Stomach (tissue), 9 donors: ENCODE results near the gene GNAO1. TPM values are rescaled to one million over a fixed set of nuclear protein-coding genes. Genes with fewer than 3 reads are reported as not detected.

Experiments
- DNase-seq, 2 donors: peaks; one replicate each; pipeline versions ENCODE4 v3.0.0 to v3.0.0-alpha.2; 2013 to 2019
- H3K27ac ChIP-seq, 5 donors: fragments of 200-600 bp in 4 of 5; sonication (generic) in 4 of 5; one replicate each; pipeline ENCODE4 v1.5.1; 2013 to 2019; ENCODE audit warnings: mild to moderate bottlenecking in 1 of 5, moderate library complexity in 1 of 5
- H3K27me3 ChIP-seq, 3 donors: fragments of 200-600 bp; sonication (generic); one replicate each; pipeline ENCODE4 v1.5.1; 2017 to 2019; ENCODE audit warnings: mixed run types in 1 of 3
- H3K36me3 ChIP-seq, 4 donors: fragments of 200-600 bp; sonication (generic); 1 replicate in 3 of 4; 2 replicates in 1 of 4; pipeline ENCODE4 v1.5.1; 2016 to 2019
- H3K4me1 ChIP-seq, 4 donors: fragments of 200-600 bp; sonication (generic); one replicate each; pipeline ENCODE4 v1.5.1; 2016 to 2019
- H3K4me3 ChIP-seq, 4 donors: fragments of 200-600 bp; sonication (generic) in 3 of 4; one replicate each; pipeline ENCODE4 v1.5.1; 2016 to 2019; ENCODE audit warnings: mild to moderate bottlenecking in 1 of 4
- H3K9me3 ChIP-seq, 4 donors: fragments of 200-600 bp; sonication (generic); one replicate each; pipeline ENCODE4 v1.5.1; 2016 to 2019
- CTCF ChIP-seq, 7 experiments: fragments of 450-650 bp in 4 of 7; fragments of 200-600 bp in 3 of 7; sonication (generic) in 3 of 7; IDR thresholded peaks; one replicate each; pipeline ENCODE4 v1.5.1; 2016 to 2019; ENCODE audit warnings: antibody characterized with exemption in 7 of 7, control low read depth in 2 of 7, mild to moderate bottlenecking in 1 of 7
- EP300 ChIP-seq: sonication (generic); formaldehyde crosslinking; IDR thresholded peaks from one replicate; pipeline ENCODE4 v1.6.1; 2017; ENCODE audit warnings: antibody characterized with exemption
- POLR2A ChIP-seq, 4 donors: fragments of 450-650 bp; IDR thresholded peaks; one replicate each; pipeline ENCODE4 v1.6.1; 2016; ENCODE audit warnings: antibody characterized with exemption in 4 of 4, control low read depth in 2 of 4, mild to moderate bottlenecking in 1 of 4, moderate library complexity in 1 of 4
- POLR2AphosphoS5 ChIP-seq, 3 donors: sonication (generic); formaldehyde crosslinking; IDR thresholded peaks; one replicate each; pipeline ENCODE4 v1.6.1; 2016; ENCODE audit warnings: antibody characterized with exemption in 3 of 3
- WGBS, 5 donors: extraction: QIAGEN DNeasy Blood & Tissue Kit in 3 of 5; methylation state at CpG; one replicate each; pipeline versions ENCODE4 v1.1.5 to v1.1.7; 2013 to 2018; 5-methylcytosine and 5-hydroxymethylcytosine counted together
- intact Hi-C: fragments of 100-400 bp; cut with DNase I; formaldehyde crosslinking; loops from one replicate; pipeline ENCODE4 v1.15.1; 2023; ENCODE audit warnings: low total_unique reads
- polyA plus RNA-seq, 3 donors: library from polyadenylated mRNA; stranded (reverse); fragments of 200-250 nt; gene quantifications; one replicate each; pipeline ENCODE4 v1.2.3, GENCODE V29; 2013
- total RNA-seq, 5 donors: library from RNA; depleted of rRNA; stranded (reverse); fragments of >200 nt; gene quantifications; one replicate each; pipeline versions ENCODE4 v1.1.0 to v1.2.3, GENCODE V29; 2014 to 2016
- donor health status: healthy with polysubstance abuse.
- donor health status: Bipolar disorder and iron deficiency.
- donor health status: healthy.

GNAO1 gene
- total and polyA plus RNA-seq, 8 donors: 2.3 to 42.0 (median 4.7) TPM

- no peak for DNase-seq
- no peak overlapping the region for H3K4me3 ChIP-seq
- TF ChIP-seq CTCF (IDR thresholded peaks at IDR 0.05): no peak
- no peak for TF ChIP-seq EP300
- no peak for TF ChIP-seq POLR2A (IDR thresholded peaks at IDR 0.05)
- no peak for TF ChIP-seq POLR2AphosphoS5 (IDR thresholded peaks at IDR 0.05)
- H3K27me3 ChIP-seq: peaks cover 0 to 6% (median 0%) of the 10 kb centered on the region in 3 donors
- H3K36me3 ChIP-seq: no peaks in the 10 kb centered on the region
- intact Hi-C loops: no loop called here
- 72 to 80% (median 75%) methylated on average over 8 of the region's 8 CpGs for WGBS, 5 donors
- no peak overlapping the region for H3K27ac ChIP-seq
- H3K9me3 ChIP-seq: no peaks in the 10 kb centered on the region
- H3K4me1 ChIP-seq: peaks cover 4 to 18% (median 11%) of the 10 kb centered on the region in 4 donors
Measured at GRCh38 chr16:56320056-56320455, 128.8 kb downstream of the GNAO1 start.

- 57 to 82% (median 68%) methylated on average over 7 of the region's 7 CpGs for WGBS, 5 donors
Measured at GRCh38 chr16:56320811-56321558, 129.7 kb downstream of the GNAO1 start.

GRCh38 chr16:56321571-56321970 lies 130.3 kb downstream of the GNAO1 start:
- Histone ChIP-seq H3K9me3 (no peaks in the 10 kb centered on the region), H3K4me1 (peaks cover 4 to 18% (median 11%) of the 10 kb centered on the region in 4 donors), H3K4me3 (no peak overlapping the region), H3K27me3 (peaks cover 0 to 6% (median 0%) of the 10 kb centered on the region in 3 donors), H3K36me3 (no peaks in the 10 kb centered on the region), H3K27ac (no peak overlapping the region)
- WGBS, 5 donors: 79 to 93% (median 81%) methylated on average over 9 of the region's 9 CpGs
- TF ChIP-seq POLR2A (IDR thresholded peaks at IDR 0.05): no peak
- no peak for TF ChIP-seq EP300
- no peak for TF ChIP-seq CTCF (IDR thresholded peaks at IDR 0.05)
- no peak for TF ChIP-seq POLR2AphosphoS5 (IDR thresholded peaks at IDR 0.05)
- DNase-seq: no peak
- intact Hi-C loops: no loop called here

More at GRCh38 chr16:56320811-56321558, 129.7 kb downstream of the GNAO1 start:
- Histone ChIP-seq H3K4me1 (peaks cover 4 to 18% (median 11%) of the 10 kb centered on the region in 4 donors), H3K27me3 (peaks cover 0 to 6% (median 0%) of the 10 kb centered on the region in 3 donors), H3K36me3 (no peaks in the 10 kb centered on the region), H3K4me3 (no peak overlapping the region), H3K9me3 (no peaks in the 10 kb centered on the region), H3K27ac (no peak overlapping the region)
- TF ChIP-seq POLR2A (IDR thresholded peaks at IDR 0.05): no peak
- no peak for TF ChIP-seq CTCF (IDR thresholded peaks at IDR 0.05)
- no peak for TF ChIP-seq POLR2AphosphoS5 (IDR thresholded peaks at IDR 0.05)
- no peak for TF ChIP-seq EP300
- intact Hi-C loops: no loop called here
- DNase-seq: no peak

GRCh38 chr16:56324406-56324805 lies 133.1 kb downstream of the GNAO1 start:
- peaks cover 0 to 3% (median 0%) of the 10 kb centered on the region in 4 donors for H3K36me3 ChIP-seq
- no peaks in the 10 kb centered on the region for H3K9me3 ChIP-seq
- intact Hi-C loops: no loop called here
- no peak overlapping the region for H3K27ac ChIP-seq
- WGBS, 5 donors: 78 to 87% (median 84%) methylated on average over 6 to 9 of the region's 9 CpGs
- H3K27me3 ChIP-seq: no peaks in the 10 kb centered on the region
- no peak overlapping the region for H3K4me3 ChIP-seq
- DNase-seq: no peak
- TF ChIP-seq EP300 (no peak), CTCF (IDR thresholded peaks at IDR 0.05) (no peak)
- peaks cover 0 to 5% (median 0%) of the 10 kb centered on the region in 4 donors for H3K4me1 ChIP-seq
